Neural progenitor cell (in vitro differentiated cells): ENCODE data around the gene URAD. TPM values are rescaled to one million over a fixed set of nuclear protein-coding genes. Genes with fewer than 3 reads are reported as not detected.

ENCODE experiments used
- DNase-seq: peaks from one replicate; pipeline ENCODE4 v3.0.0-alpha.2; 2016; ENCODE audit warnings: low spot score
- H2AFZ ChIP-seq: fragments of 200-600 bp; sonication (generic); replicated peaks from 2 replicates; pipeline ENCODE4 v1.6.1; 2016; ENCODE audit warnings: antibody characterized with exemption
- H3F3A ChIP-seq: fragments of 200-600 bp; sonication (generic); 2 replicates; pipeline ENCODE4 v1.6.1; 2016; ENCODE audit warnings: antibody characterized with exemption, low read depth
- H3K27ac ChIP-seq: fragments of 200-600 bp; sonication (generic); 2 replicates; pipeline ENCODE4 v1.5.1; 2016; ENCODE audit warnings: mild to moderate bottlenecking
- H3K27me3 ChIP-seq: fragments of 200-600 bp; sonication (generic); 2 replicates; pipeline ENCODE4 v1.6.1; 2016; ENCODE audit warnings: mild to moderate bottlenecking, moderate library complexity
- H3K36me3 ChIP-seq: fragments of 200-600 bp; sonication (generic); 2 replicates; pipeline ENCODE4 v1.5.1; 2016
- H3K4me1 ChIP-seq: fragments of 200-600 bp; sonication (generic); 2 replicates; pipeline ENCODE4 v1.6.1; 2016; ENCODE audit warnings: mixed run types
- H3K4me2 ChIP-seq: fragments of 200-600 bp; sonication (generic); 2 replicates; pipeline ENCODE4 v1.6.1; 2016
- H3K4me3 ChIP-seq: fragments of 200-600 bp; sonication (generic); 2 replicates; pipeline ENCODE4 v1.5.1; 2016
- H3K79me2 ChIP-seq: fragments of 200-600 bp; sonication (generic); 2 replicates; pipeline ENCODE4 v1.6.1; 2016; ENCODE audit warnings: low read depth
- H3K9ac ChIP-seq: fragments of 200-600 bp; sonication (generic); 2 replicates; pipeline ENCODE4 v1.6.1; 2016
- H3K9me3 ChIP-seq: fragments of 200-600 bp; sonication (generic); 2 replicates; pipeline ENCODE4 v1.5.1; 2016; ENCODE audit warnings: low read depth
- H4K20me1 ChIP-seq: fragments of 200-600 bp; sonication (generic); 2 replicates; pipeline ENCODE4 v1.6.1; 2016; ENCODE audit warnings: low read depth
- H3K27ac Mint-ChIP-seq: 3 replicates; pipeline ENCODE4 v1.8.0; 2021; ENCODE audit warnings: mixed read lengths
- H3K27me3 Mint-ChIP-seq: 2 replicates; pipeline ENCODE4 v1.8.0; 2022; ENCODE audit warnings: low read depth, mild to moderate bottlenecking, inconsistent platforms, moderate library complexity, mixed read lengths; ENCODE audit not compliant: insufficient read depth
- H3K36me3 Mint-ChIP-seq: 3 replicates; pipeline ENCODE4 v1.8.0; 2021; ENCODE audit warnings: mixed read lengths
- H3K4me1 Mint-ChIP-seq: 3 replicates; pipeline ENCODE4 v1.8.0; 2021; ENCODE audit warnings: mixed read lengths
- H3K4me3 Mint-ChIP-seq: 3 replicates; pipeline ENCODE4 v1.8.0; 2021; ENCODE audit warnings: mild to moderate bottlenecking, moderate library complexity, mixed read lengths
- H3K9me3 Mint-ChIP-seq: 3 replicates; pipeline ENCODE4 v1.8.0; 2020; ENCODE audit warnings: mixed read lengths
- EZH2 ChIP-seq: fragments of 200-600 bp; sonication (generic); IDR thresholded peaks from 2 replicates; pipeline ENCODE4 v1.6.1; 2017; ENCODE audit warnings: antibody characterized with exemption, mild to moderate bottlenecking, moderate library complexity
- EZH2phosphoT487 ChIP-seq: fragments of 200-600 bp; sonication (generic); IDR thresholded peaks from 2 replicates; pipeline ENCODE4 v1.6.1; 2017; ENCODE audit warnings: antibody characterized with exemption
- total RNA-seq: library from RNA; depleted of rRNA; stranded (reverse); fragments of >200 nt; gene quantifications from 2 replicates; pipeline ENCODE4 v1.2.3, GENCODE V29; 2015; ENCODE audit warnings: low replicate concordance
- TF ChIP-seq, protein P1 (sequence below): fragments of 200-600 bp; sonication (generic); IDR thresholded peaks from 2 replicates; pipeline ENCODE4 v1.5.1; 2017; ENCODE audit warnings: antibody characterized with exemption, mild to moderate bottlenecking

Gene URAD
- total RNA-seq, 1 donor from 2014 or later: not detected

DNA sequence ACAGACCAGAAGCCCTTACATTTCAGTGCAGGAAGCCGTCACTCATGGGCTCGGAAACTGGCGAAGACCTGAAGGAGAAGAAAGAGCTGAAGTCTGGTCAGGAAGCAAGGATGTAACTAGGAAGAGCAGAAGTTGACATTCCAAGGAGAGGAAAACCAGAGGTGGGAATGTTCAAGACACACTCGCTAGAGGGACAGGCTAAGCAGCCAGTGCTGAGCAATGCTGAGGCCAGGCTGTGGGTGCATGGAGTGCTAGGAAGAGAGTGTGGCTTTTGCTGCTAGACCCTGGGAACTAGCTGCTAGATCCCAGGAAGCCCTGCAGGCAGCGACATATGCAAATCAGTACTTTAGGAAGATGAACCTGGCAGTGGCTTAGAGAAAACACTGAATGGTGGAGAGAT, 12.1 kb upstream of the URAD start:
- DNase-seq: peak; percentile 23
- H3K4me1 ChIP-seq: no peaks in the 10 kb centered on the region
- TF ChIP-seq EZH2: no peak
- TF ChIP-seq, protein P1, sequence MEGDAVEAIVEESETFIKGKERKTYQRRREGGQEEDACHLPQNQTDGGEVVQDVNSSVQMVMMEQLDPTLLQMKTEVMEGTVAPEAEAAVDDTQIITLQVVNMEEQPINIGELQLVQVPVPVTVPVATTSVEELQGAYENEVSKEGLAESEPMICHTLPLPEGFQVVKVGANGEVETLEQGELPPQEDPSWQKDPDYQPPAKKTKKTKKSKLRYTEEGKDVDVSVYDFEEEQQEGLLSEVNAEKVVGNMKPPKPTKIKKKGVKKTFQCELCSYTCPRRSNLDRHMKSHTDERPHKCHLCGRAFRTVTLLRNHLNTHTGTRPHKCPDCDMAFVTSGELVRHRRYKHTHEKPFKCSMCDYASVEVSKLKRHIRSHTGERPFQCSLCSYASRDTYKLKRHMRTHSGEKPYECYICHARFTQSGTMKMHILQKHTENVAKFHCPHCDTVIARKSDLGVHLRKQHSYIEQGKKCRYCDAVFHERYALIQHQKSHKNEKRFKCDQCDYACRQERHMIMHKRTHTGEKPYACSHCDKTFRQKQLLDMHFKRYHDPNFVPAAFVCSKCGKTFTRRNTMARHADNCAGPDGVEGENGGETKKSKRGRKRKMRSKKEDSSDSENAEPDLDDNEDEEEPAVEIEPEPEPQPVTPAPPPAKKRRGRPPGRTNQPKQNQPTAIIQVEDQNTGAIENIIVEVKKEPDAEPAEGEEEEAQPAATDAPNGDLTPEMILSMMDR: no peak
- TF ChIP-seq EZH2phosphoT487: no peak
- Mint-ChIP-seq H3K4me1 (no peaks in the 10 kb centered on the region), H3K9me3 (no peaks in the 10 kb centered on the region), H3K27ac (no peak overlapping the region), H3K36me3 (no peaks in the 10 kb centered on the region), H3K27me3 (peaks cover 2% of the 10 kb centered on the region), H3K4me3 (no peak overlapping the region)
- no peak overlapping the region for H3K4me2 ChIP-seq
- H2AFZ ChIP-seq: peak overlapping the region; percentile 7
- H3K27ac ChIP-seq: no peak overlapping the region
- no peak overlapping the region for H3K4me3 ChIP-seq
- no peak overlapping the region for H3K9ac ChIP-seq
- no peaks in the 10 kb centered on the region for H3K36me3 ChIP-seq
- H3K27me3 ChIP-seq: peaks cover 4% of the 10 kb centered on the region
- H3F3A ChIP-seq: peaks cover 23% of the 10 kb centered on the region
- H3K79me2 ChIP-seq: no peaks in the 10 kb centered on the region
- H3K9me3 ChIP-seq: no peaks in the 10 kb centered on the region
- H4K20me1 ChIP-seq: no peaks in the 10 kb centered on the region

DNA sequence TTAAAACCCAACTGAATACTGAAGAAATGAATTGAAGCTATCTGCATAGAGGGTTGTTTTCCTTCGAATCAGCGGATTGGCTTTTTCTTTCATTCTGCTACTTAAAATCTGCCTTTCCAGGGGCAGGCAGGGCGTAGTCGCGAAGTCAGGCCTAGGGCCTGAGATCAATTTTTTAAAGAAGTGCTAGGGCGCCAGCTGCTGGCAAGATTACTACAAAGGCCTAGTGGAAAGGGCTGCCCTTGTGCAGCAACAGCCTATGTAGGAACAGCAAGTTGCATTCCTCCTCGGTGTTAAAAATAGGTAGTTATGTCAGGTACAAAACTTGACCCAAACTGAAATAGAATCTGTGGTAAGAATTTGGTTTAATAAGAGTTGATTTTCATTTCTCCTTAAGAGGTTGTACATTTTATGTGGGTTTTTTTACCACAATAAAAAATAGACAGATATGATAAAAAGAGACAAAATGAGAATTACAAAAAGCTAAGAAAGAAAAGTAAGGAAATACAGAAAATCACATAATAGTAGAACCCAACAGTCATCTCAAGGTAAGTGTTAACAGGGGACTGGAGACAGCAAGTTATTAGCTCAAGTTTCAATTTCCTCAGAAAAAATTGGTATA, 9.5 kb upstream of the URAD start:
- TF ChIP-seq EZH2phosphoT487: no peak
- peak; percentile 17 for TF ChIP-seq EZH2
- TF ChIP-seq, protein P1: peak; percentile 72
- DNase-seq: peak; percentile 74
- Histone ChIP-seq H3K4me3 (no peak overlapping the region), H3K27me3 (peaks cover 27% of the 10 kb centered on the region), H3K79me2 (no peaks in the 10 kb centered on the region), H3K9me3 (no peaks in the 10 kb centered on the region), H3K4me1 (no peaks in the 10 kb centered on the region), H3K9ac (no peak overlapping the region), H3K4me2 (no peak overlapping the region), H2AFZ (no peak overlapping the region), H4K20me1 (no peaks in the 10 kb centered on the region), H3F3A (peaks cover 23% of the 10 kb centered on the region), H3K36me3 (no peaks in the 10 kb centered on the region), H3K27ac (no peak overlapping the region)
- Mint-ChIP-seq H3K36me3 (no peaks in the 10 kb centered on the region), H3K9me3 (no peaks in the 10 kb centered on the region), H3K27ac (no peak overlapping the region), H3K27me3 (peaks cover 7% of the 10 kb centered on the region), H3K4me3 (no peak overlapping the region), H3K4me1 (no peaks in the 10 kb centered on the region)

DNA sequence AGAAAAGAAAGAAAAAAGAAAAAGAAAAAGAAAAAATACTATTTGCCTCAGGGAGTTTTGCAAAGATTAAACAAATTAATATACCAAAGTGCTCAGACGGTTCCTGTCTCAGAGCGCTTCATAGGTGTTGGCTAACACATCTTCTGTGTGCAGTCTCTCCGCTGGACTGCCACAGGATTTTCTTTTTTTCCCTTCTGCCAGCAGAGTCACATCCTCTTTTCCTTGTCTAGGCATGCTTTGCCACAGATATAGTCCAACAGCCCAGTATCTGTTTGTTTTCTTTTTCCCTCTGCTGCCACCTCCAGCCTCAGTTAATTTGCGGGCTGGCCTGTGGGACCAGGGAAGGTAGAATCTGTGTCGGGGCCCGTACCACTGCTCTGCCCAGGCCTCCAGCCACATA, 3.4 kb upstream of the URAD start:
- Mint-ChIP-seq H3K9me3 (no peaks in the 10 kb centered on the region), H3K27ac (no peak overlapping the region), H3K36me3 (no peaks in the 10 kb centered on the region), H3K4me1 (no peaks in the 10 kb centered on the region), H3K4me3 (no peak overlapping the region), H3K27me3 (peaks cover 18% of the 10 kb centered on the region)
- Histone ChIP-seq H3K9ac (no peak overlapping the region), H3K27ac (no peak overlapping the region), H3K36me3 (no peaks in the 10 kb centered on the region), H3K79me2 (no peaks in the 10 kb centered on the region), H3K4me1 (no peaks in the 10 kb centered on the region), H3K27me3 (peaks cover 78% of the 10 kb centered on the region), H3K4me3 (no peak overlapping the region), H3K9me3 (no peaks in the 10 kb centered on the region), H4K20me1 (no peaks in the 10 kb centered on the region), H2AFZ (no peak overlapping the region), H3K4me2 (no peak overlapping the region), H3F3A (no peaks in the 10 kb centered on the region)
- no peak for DNase-seq
- no peak for TF ChIP-seq EZH2
- no peak for TF ChIP-seq EZH2phosphoT487
- TF ChIP-seq, protein P1: no peak
